ENCODE measurements around the gene NIT1.

DNA sequence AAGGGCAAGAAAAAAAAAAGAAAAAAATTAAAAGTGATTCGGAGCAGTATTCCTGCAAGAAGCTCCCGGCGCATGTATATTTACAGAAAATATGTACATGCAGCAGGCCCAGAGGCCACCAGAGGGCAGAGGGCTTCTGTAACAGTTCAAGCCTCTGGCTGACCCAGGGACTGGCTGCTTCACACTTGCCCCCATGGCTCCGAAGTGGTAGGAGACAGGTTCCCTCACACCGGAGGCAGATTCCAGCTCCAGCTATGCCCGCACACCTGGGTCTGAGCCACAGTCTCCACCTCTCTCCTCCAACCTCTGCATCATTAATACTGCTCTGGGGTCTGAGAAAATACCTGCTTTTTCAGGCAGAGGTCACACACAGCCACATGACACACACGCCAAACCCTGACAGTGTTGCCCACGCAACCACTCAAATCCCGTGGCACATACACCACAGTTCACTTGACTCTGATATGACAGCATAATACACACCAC lies 46.0 kb upstream of the NIT1 start:
- no peak for TF ChIP-seq POLR2A (IDR thresholded peaks at IDR 0.05)
- TF ChIP-seq, protein P1, sequence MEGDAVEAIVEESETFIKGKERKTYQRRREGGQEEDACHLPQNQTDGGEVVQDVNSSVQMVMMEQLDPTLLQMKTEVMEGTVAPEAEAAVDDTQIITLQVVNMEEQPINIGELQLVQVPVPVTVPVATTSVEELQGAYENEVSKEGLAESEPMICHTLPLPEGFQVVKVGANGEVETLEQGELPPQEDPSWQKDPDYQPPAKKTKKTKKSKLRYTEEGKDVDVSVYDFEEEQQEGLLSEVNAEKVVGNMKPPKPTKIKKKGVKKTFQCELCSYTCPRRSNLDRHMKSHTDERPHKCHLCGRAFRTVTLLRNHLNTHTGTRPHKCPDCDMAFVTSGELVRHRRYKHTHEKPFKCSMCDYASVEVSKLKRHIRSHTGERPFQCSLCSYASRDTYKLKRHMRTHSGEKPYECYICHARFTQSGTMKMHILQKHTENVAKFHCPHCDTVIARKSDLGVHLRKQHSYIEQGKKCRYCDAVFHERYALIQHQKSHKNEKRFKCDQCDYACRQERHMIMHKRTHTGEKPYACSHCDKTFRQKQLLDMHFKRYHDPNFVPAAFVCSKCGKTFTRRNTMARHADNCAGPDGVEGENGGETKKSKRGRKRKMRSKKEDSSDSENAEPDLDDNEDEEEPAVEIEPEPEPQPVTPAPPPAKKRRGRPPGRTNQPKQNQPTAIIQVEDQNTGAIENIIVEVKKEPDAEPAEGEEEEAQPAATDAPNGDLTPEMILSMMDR (IDR thresholded peaks at IDR 0.05), result peak; percentile 20 to 70 (median 58)
